HG03025 (cell line): ENCODE measurements around the gene COL27A1.

Experiments used
- ATAC-seq: cut with Tn5 transposase; IDR thresholded peaks from one replicate; pipeline ENCODE4 v1.9.1; 2021; ENCODE audit warnings: mild to moderate bottlenecking, moderate library complexity; ENCODE audit not compliant: unreplicated experiment, low FRiP score

Gene COL27A1

DNA sequence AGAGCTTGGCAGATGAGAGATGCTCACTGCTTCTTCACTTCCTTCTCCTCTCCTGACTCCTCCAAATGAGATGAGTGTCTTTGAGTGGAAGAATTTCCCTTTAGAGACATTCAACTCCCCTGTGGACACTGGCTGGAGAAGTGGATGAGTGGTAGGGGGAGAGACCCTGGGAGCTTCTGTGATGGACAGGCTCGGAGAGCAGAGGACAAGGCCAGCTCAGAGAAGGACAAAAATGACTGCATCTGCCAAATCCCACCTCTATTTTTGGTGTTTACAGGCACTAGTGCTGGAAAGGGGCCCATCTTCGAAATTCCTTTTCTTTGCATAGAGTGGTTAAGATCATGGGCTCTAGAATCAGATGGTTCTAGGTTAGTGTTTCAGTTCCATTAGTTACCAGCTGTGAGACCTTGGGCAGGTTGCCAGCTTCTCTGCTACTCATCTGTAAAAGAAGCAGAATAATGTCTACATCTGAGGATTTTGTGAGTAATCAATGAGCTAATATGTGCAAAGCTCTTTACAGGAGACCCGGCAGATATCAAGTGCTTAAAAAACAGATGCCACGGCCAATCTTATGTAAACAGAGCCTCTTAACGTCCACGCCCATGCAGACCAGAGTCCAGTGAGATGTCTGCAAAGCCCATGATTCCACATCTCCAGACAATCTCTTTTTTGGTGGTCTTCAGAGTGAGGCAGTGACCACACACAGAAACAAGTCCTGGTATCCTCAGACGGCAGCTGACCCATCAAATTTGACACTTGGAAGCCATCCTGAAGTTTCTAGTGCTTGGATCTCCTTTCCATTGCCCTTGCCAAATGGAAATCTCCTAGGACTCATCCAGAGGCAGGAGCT lies 13.6 kb upstream of the COL27A1 start:
- ATAC-seq: no peak

DNA sequence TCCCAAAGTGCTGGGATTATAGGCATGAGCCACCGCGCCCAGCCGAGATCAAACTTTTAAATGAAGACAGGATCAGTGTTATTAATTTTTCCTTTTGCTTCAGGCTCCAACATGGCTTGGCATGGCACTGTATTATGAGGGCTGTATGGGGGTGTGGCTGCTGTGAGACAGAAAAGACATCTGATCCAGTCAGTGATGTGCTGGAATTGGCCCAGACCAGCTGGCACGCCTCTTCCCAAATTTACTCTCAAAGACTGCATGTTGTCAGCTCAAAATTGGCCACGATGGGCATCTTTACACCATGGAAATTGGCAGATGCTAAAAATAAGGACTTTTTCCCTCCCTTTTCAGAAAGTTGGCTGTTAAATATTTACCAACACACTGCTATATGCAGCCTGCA lies 12.1 kb upstream of the COL27A1 start:
- ATAC-seq: no peak

DNA sequence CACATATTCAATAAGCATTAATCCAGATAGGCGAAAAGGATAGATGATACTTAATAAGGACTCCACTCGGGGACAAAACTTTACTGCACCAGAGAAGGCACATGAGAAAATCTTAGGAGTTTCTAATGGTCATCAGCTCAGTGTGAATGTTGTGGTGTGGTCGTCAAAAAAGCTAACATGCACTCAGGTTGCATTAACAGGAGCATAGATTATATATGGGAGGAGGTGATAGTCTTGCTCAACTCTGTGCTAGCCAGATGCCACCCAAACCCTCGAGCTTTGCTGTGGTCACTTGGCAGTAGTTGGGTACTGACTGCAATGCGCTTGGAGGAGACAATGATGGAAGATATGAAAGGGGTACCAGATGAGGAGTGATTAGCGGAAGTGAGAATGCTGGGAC lies 8.6 kb upstream of the COL27A1 start:
- ATAC-seq: no peak

DNA sequence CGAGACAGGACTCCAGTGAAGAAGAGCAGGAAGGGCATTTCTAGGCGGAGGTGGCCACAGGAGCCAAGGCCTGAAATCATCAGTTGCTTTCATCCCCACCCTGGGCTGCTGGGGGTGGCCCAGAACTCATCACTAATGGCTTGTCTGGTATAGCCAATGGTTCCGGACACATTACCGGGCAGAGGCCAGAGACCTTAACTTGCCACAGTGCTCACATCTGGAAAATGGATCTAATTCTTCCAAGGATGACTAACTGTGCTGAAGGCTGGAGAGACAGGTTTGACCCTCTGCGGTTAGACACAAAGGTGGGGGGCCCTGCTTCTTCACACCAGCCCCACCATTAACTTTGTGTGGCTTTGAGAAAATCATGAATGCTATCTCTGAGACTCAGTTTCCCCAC lies 6.2 kb upstream of the COL27A1 start:
- no peak for ATAC-seq

DNA sequence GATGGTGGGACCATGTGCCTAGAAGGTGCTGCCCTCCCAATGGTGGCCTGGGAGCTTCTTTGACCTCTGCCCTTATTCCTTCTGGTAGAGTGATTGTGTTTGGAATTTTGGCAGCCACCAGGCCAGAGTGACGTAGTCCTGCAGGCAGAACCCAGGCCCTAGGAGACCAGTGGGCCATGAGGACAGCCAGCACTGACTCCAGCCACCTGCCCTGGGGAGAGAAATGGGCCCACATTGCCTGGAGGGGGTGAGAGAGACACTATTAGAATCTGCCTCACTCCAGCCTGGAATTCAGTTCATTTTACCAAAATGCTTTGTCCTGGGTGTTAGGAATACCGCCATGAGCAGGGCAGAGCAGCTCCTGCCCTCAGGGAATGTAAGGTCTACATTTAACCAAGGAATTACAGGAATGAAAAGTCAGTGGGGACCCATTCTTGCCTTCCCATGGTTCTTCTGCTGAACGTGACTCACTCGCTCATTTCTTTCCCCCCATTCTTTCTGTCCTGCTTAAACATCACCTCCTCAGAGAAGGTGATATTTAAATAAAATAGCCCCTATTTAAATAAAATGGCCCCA lies 5.5 kb upstream of the COL27A1 start:
- no peak for ATAC-seq

DNA sequence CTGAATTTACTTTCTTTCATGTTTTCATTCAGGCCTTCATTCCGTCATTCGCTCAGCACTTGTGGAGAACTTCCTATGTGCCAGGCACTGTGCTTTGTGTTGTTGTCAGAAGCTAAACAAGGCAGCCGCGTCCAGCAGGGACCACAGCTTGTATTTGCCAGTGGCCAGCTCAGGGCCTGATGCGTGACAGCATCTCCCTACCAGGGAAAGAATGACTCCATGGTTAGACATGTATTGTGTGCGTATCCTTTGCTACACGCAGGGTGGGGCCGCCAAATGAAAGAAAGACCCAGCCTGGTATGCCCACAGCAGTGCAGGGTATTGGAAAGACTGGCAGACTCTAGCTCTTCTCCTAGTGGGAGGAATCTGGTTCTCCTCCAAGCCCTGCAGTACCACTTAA lies 4.7 kb upstream of the COL27A1 start:
- ATAC-seq: no peak

DNA sequence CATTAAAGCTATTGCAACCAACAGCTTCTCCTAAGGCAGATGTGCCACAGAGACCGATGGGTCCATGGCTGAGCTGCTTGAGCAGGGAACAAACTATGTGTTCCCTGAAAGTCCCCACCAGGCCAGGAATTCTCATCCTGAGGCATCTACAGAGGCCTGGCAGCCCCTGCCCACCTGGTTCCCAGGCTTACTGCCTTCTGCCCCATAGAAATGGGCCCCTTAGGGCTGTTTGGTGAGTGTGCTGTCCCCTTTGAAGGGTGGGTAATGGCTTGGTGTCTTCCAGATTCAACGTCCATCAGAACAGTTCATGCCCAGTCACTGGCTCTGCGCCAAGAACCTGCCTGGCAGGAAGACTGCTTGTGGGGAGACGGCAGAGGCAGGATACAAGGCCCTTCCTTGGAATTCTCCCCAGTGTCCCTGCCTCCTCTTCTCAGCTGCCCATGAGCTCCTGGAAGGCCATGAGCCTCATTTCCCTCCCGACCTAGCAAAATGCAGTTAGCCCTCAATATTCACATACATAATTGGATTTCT lies 3.8 kb upstream of the COL27A1 start:
- ATAC-seq: no peak

DNA sequence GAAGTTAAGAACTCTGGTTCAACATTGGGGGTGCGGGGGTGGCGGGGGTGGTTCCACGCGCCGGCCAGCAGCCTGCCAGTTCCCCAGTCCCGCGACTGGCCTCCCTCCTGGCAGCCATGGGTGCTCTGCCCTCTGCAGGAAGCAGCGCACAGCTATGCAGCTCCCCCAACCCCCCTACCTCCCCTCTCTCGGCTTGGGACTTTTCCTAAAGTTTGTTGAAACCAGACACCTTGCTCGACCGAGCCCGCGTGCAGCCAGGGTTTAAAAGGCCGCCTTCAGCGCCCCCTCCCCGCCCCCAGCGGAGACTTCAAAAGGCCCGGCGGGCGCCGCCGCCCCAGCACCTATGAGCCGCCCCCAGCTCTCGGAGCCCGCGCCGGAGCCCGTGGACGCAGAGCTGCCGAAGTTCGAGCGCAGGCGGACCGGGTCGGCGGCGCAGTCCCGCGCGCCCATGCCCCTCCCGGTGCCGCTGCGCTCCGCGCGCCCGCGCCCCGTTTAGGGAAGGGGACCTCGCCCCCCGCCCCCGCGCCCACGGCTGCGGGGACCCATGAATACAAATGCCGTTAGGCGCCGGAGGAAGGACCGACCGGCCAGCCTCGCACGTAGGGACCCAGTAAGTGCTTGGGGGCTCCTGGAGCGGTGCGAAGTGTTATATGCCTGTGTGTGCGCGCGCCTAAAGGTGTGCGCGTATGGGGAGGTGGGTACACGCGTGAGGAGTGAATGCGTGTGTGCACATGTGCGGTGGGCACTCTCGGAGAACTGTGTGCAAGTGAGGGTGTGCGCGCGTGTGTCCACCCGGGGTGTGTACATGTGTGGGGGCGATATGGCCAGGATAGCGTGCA lies 1.4 kb upstream of the COL27A1 start:
- ATAC-seq: no peak

DNA sequence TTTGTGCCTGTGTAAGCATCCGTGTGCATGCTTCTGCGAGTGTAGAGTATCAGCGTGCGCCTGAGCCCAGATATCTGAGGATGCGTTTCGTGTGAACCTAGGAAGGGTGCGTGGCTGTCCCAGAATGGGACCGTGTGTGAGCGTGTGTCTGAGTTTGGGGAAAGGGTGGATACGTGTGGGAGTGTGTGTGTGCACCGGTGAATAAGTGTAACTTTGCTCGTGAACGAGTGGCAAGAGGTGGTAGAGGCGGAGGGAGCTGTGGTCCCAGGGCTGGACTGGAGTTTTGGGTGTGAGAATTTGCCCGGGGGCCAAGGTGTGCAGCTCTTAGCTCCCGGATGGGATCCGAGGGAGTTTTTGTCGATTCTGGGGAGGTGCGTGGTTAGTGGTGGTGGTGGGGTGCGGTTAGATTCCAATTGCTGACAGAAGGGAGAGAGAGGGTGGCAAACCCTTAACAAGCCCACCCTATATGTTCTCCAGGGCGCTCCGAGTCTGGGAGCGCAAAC lies 686 bp upstream of the COL27A1 start:
- ATAC-seq: no peak

DNA sequence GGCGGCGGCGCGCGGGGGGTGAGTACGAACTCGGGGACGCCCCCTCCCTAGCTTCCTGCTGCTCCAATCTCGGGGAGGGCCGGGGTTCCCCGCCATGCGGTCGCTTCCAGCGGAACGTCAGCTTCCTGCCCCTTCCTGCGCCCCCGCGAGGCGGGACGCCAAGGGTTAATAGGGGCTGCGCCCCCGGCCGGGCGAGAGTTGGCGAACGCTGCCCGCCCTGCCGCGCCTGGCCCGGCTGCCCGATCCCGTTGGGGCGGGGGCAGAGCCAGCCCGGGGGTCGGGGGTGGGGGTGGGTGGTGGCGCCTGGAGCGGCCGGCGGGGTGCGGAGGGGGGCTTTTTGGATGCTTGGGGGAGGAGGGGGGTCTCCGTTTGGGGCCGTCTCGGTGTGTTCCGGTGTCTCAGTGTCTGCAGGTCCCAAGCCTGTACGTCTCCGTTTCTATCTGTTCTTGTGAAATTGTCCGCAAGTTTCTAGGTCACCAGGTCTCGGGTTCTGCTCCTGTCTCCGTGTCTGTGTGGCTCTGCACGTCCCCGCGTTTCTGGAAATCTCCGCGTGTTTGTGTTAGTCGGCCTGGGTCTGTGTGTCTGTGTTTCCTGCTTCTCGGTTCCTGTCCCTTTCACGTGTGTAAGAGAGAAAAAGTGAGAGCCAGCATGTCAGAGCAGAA lies 789 bp downstream of the COL27A1 start:
- ATAC-seq: no peak

DNA sequence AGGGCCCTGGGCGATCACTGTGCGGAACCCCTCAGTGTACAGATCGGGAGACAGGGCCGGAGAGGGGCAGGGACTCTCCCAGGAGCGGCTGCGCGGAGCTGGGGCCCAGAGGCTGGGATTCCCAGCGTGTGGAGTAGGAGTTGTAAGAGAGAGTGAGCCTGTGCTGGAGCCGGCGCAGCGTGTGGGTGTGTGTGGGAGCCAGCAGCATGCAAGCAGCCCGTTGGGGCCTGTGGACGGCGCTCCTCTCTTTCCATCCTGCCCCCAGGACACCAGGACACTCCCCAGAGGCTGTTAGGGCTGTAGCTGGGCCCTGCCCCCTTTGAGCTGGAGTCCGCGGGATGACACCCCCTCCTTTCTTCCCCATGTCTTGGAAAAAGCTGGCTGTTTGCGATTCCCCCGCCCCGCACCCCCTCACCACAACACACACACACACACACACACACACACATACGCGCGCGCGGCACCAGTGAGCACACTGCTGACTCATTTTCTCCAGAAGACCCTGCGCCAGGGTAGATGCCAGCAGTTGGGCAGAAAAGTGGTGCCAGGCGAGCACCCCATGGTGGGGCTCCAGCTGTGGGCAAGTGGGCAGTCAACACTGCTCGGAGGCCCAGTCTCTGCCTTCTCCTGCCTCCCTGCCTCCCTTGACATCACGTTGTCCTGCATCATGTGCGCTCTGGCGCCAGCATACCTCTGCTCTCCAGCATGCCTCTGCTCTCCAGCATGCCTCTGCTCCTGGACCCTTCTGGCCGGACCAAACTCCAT lies 1.5 kb downstream of the COL27A1 start:
- ATAC-seq: no peak

DNA sequence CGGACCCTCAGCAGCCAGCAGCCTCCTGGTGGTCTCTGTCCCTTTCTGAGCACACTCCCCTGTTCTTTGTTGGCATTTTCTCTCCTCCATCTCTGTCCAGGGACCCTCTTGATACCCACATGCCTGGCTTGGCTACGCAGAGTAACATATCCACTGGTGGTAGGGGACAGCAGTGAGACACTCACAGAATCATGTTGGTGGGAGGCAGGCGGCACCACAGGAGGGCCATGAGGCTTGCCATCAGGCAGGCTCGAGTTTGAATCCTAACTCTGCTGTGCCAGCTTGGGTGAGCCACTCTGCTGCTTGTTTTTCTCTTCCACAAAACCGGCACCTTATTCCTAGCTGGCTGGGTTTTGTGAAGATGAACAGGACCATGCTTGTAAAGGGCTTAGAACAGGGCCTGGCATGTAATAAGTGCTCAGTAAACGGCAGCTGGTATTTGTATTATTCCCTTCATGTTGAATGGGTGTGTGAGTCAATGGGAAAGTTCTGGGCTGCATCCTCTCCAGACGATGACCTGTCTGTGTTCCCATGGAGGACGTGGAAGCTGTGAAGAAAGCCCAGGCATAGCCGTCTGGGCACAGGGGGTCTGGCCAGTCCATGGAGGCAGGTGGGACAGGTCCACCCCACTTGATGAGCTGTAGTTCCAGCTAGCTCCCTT lies 2.3 kb downstream of the COL27A1 start:
- ATAC-seq: no peak

DNA sequence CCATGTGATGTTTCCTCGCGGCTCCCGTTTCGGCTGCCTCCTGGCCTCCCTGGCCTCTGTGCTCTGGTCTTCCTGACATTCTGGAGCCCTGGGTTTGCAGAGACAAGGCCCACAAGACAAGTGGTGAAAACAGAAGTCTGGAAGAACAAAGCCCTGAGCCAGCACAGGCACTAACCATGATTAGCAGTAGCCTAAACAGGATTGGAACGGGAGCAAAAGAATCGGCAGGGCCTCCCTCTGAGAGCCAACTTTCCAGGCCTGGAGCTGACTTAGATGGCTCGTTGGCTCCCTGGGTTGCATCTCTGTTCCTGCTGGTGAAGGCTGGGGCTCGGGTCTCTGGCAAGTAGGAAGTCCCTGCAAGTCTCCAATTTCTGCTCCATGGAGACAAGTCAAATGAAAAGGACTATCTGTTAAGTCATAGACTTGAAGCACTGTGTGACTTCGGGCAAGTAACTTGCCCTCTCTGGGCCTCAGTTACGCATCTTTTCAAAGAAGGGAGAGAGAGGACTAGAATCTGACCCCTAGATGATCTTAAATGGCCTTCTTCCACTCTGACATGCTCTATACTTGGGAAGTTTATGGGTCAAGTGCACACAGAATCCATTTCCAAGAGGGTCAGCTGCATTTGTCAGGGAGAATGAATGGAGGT lies 3.3 kb downstream of the COL27A1 start:
- no peak for ATAC-seq

DNA sequence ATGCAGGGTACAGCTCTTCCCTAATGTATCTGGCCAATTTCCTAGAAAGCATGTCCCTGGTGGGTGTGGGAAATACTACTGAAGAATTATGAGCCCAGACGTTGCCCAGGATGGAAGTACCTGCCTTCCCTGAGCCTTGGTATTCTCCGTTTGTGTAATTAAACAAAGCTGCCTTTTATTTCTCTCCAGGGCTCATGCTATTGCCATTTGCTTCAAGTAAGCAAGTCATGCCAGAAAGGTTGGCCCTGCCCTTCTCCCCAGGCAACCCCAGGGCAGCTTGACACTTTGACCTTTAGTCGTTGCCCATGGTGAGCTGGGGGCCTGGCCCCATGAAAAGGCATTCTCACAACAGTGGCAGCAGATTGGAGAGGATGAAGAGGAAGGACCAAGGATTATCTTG lies 4.4 kb downstream of the COL27A1 start:
- ATAC-seq: no peak

DNA sequence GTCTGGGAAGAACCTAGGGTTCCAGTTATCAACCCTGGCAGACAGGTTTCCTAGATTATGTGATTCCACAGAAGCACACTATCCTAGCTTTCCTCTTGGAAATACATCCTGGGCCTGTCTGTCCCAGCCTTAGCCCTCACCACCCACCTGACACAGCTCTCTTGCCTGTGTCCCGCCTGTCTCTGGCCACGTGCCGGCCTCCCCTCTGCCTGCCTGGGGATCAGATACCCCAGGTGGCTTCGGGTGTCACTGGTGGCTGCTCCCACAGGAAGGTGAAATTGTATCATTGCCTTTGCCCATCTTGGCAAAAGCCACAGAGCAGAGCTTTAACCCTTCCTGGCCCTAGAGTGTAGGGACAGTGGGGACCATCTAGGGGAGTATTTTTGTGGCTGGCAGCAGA lies 6.2 kb downstream of the COL27A1 start:
- ATAC-seq: no peak

DNA sequence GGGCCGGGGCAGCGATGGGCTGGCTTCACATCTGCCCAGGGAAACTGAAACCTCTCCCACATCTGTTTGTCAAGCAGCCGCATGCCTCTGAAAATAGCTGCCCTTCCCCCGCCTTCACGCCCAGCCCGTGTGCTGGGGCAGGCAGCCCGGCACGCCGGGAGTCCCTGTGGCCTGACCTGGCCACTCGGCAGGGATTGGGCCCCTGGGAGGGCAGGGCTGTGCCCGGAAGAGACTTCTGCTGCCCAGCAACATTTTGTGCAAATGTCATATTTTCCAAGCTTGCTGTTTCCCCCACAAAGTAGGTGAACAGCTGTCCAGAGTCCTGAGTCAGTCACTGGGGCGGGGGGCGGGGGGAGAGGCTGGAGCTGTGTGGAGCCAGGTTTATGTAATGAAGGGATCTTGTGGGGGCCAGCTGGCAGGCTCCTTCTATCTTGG lies 8.2 kb downstream of the COL27A1 start:
- no peak for ATAC-seq

DNA sequence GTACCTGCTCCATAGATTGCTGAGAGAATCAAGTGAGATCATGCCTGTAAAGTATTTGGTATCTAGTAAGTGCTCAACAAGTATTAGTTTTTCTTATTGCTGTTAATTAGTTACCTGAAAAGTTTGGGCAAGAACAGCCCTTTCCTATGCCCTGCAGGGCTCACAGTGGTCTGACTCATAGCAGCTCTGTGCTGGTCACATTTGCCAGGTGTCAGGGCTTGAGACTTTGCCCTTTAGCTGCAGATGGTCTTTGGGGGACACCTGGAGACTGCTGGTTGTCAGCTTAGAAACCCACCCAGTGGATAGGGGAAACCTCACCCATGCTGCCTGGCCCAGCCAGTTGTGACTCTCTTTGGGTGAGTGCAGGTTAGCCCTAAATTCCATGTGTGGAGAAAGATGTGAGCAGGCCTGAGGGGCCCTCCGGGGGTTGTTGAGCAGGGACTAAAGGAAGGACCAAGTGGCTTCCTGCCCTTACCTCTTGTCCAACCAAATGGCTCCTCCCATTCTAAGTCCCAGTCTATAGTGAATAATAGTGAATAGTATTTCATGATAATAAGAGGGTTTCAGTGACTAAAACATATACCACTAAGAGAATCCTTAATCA lies 9.0 kb downstream of the COL27A1 start:
- ATAC-seq: no peak

DNA sequence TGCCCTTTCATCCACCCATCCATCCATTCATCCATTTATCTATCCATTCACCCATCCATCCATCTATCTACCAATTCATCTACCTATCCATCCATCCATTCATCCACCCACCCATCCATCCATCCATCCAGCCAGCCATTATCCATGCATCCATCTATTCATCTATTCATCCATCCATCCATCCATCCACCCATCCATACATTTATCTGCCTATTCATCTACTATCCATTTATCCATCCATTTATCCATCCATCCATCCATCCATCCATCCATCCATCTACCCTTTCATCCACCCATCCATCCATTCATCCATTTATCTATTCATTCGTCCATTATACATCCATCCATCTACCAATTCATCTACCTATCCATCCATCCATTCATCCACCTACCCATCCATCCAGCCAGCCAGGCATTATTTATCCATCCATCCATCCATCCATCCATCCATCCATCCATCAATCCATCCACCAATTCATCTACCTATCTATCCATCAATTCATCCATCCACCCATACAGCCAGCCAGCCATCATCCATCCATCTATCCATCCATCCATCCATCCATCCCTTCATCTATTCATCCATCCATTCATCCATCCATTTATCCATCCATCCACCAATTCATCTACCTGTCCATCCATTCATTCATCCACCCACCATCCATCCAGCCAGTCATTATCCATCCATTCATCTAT lies 10.2 kb downstream of the COL27A1 start:
- ATAC-seq: no peak
